GM12801 (cell line): ENCODE measurements around the gene STARD8.

Experiments used
- TF ChIP-seq, protein P1 (sequence below): IDR thresholded peaks from one replicate; pipeline ENCODE4 v1.5.1; 2011; ENCODE audit warnings: control low read depth; ENCODE audit not compliant: insufficient read length; ENCODE audit errors: extremely low read depth

The STARD8 gene

GRCh38 chrX:68634649-68635227 lies 12.7 kb upstream of the STARD8 start:
- TF ChIP-seq, protein P1, sequence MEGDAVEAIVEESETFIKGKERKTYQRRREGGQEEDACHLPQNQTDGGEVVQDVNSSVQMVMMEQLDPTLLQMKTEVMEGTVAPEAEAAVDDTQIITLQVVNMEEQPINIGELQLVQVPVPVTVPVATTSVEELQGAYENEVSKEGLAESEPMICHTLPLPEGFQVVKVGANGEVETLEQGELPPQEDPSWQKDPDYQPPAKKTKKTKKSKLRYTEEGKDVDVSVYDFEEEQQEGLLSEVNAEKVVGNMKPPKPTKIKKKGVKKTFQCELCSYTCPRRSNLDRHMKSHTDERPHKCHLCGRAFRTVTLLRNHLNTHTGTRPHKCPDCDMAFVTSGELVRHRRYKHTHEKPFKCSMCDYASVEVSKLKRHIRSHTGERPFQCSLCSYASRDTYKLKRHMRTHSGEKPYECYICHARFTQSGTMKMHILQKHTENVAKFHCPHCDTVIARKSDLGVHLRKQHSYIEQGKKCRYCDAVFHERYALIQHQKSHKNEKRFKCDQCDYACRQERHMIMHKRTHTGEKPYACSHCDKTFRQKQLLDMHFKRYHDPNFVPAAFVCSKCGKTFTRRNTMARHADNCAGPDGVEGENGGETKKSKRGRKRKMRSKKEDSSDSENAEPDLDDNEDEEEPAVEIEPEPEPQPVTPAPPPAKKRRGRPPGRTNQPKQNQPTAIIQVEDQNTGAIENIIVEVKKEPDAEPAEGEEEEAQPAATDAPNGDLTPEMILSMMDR, result no peak

DNA sequence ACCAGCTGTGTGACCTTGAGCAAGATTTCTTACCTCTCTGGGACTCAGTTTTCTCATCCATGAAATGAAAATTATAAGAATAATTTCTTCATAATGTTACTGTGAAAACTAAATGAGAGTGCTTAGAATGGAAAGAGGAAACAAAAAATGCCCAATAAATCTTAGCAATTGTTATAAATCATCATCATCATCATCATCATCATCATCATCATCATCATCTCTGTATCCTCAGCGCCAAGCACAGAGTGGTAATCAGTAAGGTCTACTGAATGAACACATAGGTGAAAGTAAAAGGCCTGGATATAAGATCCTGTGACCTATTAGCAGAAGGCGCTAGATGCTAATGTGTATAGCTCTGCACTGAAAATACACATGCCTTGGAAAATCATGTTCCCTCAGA lies 6.8 kb upstream of the STARD8 start:
- TF ChIP-seq, protein P1, result no peak

- TF ChIP-seq, protein P1, result no peak
These were observed 2.6 kb upstream of the STARD8 start for GRCh38 chrX:68644861-68645260.

DNA sequence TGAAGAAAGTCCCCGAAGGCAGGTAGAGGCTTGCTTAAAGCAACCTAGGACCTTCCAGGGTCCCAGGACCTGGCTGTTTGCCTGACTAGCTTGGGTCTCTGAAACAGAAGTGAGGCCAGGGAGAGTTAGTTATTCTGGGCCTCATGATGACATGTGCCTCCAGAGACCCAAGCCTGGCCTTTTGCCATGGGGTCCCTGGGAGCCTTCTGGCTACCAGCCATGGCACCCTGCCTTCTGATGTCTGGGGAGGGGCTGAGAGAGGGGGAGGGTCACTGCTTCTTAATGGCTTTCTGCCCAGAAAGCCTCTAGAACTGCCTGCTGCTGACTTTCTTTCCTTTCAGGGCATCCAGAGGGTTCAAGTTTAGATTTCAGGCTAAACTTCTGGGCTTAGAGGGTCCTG lies 1.0 kb upstream of the STARD8 start:
- TF ChIP-seq, protein P1, result no peak

GRCh38 chrX:68648960-68649359 lies 1.5 kb downstream of the STARD8 start:
- TF ChIP-seq, protein P1, result no peak

DNA sequence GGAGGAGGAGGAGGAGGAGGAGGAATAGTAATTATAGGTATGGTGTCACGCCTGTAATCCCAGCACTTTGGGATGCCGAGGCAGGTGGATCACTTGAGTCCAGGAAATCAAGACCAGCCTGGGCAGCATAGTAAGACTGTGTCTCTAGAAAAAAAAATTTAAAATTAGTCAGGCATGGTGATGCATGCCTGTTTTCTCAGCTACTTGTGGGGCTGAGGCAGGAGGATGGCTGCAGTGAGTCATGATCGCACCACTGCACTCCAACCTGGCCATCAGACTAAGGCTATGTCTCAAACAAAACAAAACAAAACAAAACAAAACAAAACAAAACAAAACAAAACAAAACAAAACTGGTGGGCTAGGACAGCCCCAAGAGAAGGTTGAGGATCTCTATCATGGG lies 3.0 kb downstream of the STARD8 start:
- TF ChIP-seq, protein P1, result no peak

GRCh38 chrX:68651110-68651509 lies 3.6 kb downstream of the STARD8 start:
- TF ChIP-seq, protein P1, result no peak
